HAP-1 (cell line): Measurements from ENCODE around the gene LENEP.

Source experiments
- DNase-seq, 2 experiments: peaks; one replicate each; pipeline ENCODE4 v3.0.0-alpha.2; 2016 to 2020; ENCODE audit warnings: low spot score in 2 of 2
- H3K27me3 ChIP-seq: fragments of 250-450 bp; sonication (Bioruptor Pico); 2 replicates; pipeline ENCODE4 v1.5.1; 2020; ENCODE audit warnings: low read depth, mild to moderate bottlenecking, moderate library complexity
- H3K36me3 ChIP-seq: fragments of 250-450 bp; sonication (Bioruptor Pico); replicated peaks from 2 replicates; pipeline ENCODE4 v1.5.1; 2020; ENCODE audit warnings: mild to moderate bottlenecking
- H3K4me1 ChIP-seq: fragments of 250-450 bp; sonication (Bioruptor Pico); 2 replicates; pipeline ENCODE4 v1.5.1; 2020; ENCODE audit warnings: mild to moderate bottlenecking
- H3K4me3 ChIP-seq: fragments of 250-450 bp; sonication (Bioruptor Pico); 2 replicates; pipeline ENCODE4 v1.5.1; 2020; ENCODE audit warnings: mild to moderate bottlenecking, moderate library complexity
- H3K9me3 ChIP-seq: fragments of 250-450 bp; sonication (Bioruptor Pico); 2 replicates; pipeline ENCODE4 v1.5.1; 2020; ENCODE audit warnings: mild to moderate bottlenecking, moderate library complexity
- in situ Hi-C: fragments of 300-500 bp; cut with MboI; formaldehyde crosslinking; loops from 3 replicates; pipeline ENCODE4 v1.14.3; 2020; ENCODE audit warnings: low sequenced_read_pairs, inconsistent platforms, mixed read lengths

LENEP gene

DNA sequence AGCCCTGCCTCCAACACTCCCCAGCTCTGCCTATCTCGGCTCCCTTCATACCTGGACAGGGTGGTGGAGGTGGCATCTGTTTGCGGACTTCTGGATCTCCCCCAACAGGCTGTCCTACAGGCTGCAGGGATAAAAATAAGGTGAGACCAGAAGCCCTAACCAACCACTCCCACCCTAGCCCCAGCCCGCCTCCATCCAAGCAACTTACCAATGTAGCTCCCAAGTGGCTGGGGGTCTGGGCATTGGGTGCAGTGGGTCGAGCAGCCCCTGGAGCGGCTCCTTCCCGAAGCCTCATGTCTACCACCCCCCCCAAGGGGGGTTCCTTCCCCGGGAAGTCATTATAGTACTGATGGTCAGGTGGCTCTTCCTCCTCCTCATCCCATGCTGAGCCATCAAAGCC lies 27.3 kb upstream of the LENEP start:
- in situ Hi-C loops: no loop called here
- H3K9me3 ChIP-seq: no peaks in the 10 kb centered on the region
- H3K4me3 ChIP-seq: no peak overlapping the region
- no peak for DNase-seq
- H3K4me1 ChIP-seq: peaks cover 11% of the 10 kb centered on the region
- H3K36me3 ChIP-seq: peaks cover 50% of the 10 kb centered on the region
- H3K27me3 ChIP-seq: no peaks in the 10 kb centered on the region

GRCh38 chr1:154967331-154967950 lies 25.9 kb upstream of the LENEP start:
- peaks cover 50% of the 10 kb centered on the region for H3K36me3 ChIP-seq
- H3K4me3 ChIP-seq: no peak overlapping the region
- no peaks in the 10 kb centered on the region for H3K27me3 ChIP-seq
- no peaks in the 10 kb centered on the region for H3K9me3 ChIP-seq
- peaks cover 19% of the 10 kb centered on the region for H3K4me1 ChIP-seq
- DNase-seq: no peak
- in situ Hi-C loops: no loop called here

DNA sequence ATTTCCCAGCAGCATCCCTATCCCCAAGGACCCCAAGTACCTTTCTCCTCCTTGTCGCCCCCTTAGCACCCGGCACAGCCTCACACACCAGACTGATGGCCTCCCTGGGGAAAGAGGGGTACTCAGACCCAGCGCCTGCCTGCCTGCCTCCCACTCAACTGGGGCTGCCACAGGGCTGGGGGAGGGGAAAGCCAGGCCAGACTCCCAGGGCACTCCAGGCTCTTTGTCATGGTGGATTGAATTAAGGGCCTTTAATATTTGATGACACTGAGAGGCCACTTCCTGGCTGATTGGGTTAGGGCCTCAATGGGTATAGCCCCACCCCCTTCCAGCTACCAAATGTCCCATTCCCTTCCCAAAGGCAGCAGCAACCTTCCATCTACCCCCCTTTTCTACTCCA lies 24.7 kb upstream of the LENEP start:
- no peak for DNase-seq
- in situ Hi-C loops: no loop called here
- no peaks in the 10 kb centered on the region for H3K27me3 ChIP-seq
- no peak overlapping the region for H3K4me3 ChIP-seq
- peaks cover 27% of the 10 kb centered on the region for H3K4me1 ChIP-seq
- H3K9me3 ChIP-seq: no peaks in the 10 kb centered on the region
- H3K36me3 ChIP-seq: peaks cover 42% of the 10 kb centered on the region

GRCh38 chr1:154969246-154969645 lies 24.1 kb upstream of the LENEP start:
- Histone ChIP-seq H3K36me3 (peaks cover 39% of the 10 kb centered on the region), H3K4me1 (peaks cover 27% of the 10 kb centered on the region)

GRCh38 chr1:154969860-154970452 lies 23.4 kb upstream of the LENEP start:
- Histone ChIP-seq H3K4me1 (peaks cover 27% of the 10 kb centered on the region), H3K4me3 (no peak overlapping the region; the same call in 1 of the 2 replicates), H3K36me3 (peaks cover 33% of the 10 kb centered on the region), H3K9me3 (no peaks in the 10 kb centered on the region), H3K27me3 (no peaks in the 10 kb centered on the region)
- DNase-seq: no peak
- in situ Hi-C loops: no loop called here

More at GRCh38 chr1:154969246-154969645, 24.1 kb upstream of the LENEP start:
- no peak for DNase-seq
- Histone ChIP-seq H3K9me3 (no peaks in the 10 kb centered on the region), H3K4me3 (no peak overlapping the region), H3K27me3 (no peaks in the 10 kb centered on the region)
- in situ Hi-C loops: no loop called here

GRCh38 chr1:154970631-154971340 lies 22.6 kb upstream of the LENEP start, which contains the start of gene SHC1:
TSS of gene SHC1 (minus strand) at chr1:154970747. CDS start at chr1:154970526, 221 bp downstream.
- DNase-seq: peak; percentile 71 to 93
- peaks cover 27% of the 10 kb centered on the region for H3K4me1 ChIP-seq

DNA sequence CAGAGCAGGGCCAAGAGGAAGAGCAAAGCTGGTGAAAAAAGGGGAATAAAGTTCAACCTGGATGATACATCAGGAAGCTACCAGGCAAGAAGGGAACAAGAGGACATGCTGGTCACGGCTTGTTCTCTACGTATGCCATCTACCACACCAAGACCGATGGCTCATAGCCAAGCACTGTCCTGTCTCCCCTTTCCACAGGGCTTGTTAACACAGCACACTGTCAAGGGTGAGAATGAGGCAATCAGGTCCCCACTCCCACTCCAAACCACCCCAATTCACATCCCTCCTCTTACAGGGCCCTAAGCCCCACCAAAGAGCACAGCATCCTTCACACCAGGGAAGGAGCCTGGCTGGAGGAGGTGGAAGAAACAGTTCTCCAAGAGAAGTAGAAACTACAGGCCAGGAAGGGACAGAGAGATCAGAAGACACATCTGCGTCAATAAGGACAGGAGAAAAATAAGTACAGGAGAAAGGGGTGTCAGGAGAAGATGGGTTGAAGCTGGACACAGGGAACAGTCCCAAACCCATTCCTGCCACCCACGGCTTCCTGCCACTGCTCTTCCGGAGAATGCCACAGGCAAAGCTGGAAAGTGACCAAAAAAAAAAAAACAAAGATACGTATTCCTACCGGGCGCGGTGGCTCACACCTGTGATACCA lies 21.9 kb upstream of the LENEP start:
- peaks cover 32% of the 10 kb centered on the region for H3K4me1 ChIP-seq
- H3K4me3 ChIP-seq: no peak overlapping the region
- in situ Hi-C loops: no loop called here
- H3K9me3 ChIP-seq: no peaks in the 10 kb centered on the region
- peaks cover 19% of the 10 kb centered on the region for H3K36me3 ChIP-seq
- DNase-seq: no peak
- no peaks in the 10 kb centered on the region for H3K27me3 ChIP-seq

More at GRCh38 chr1:154970631-154971340, 22.6 kb upstream of the LENEP start, which contains the start of gene SHC1:
- Histone ChIP-seq H3K27me3 (no peaks in the 10 kb centered on the region), H3K4me3 (peak within 1 kb of the TSS; percentile 9), H3K9me3 (no peaks in the 10 kb centered on the region), H3K36me3 (peaks cover 25% of the 10 kb centered on the region)
- in situ Hi-C loops: no loop called here

GRCh38 chr1:154972213-154972516 lies 21.2 kb upstream of the LENEP start:
- no peak for DNase-seq
- in situ Hi-C loops: no loop called here
- peaks cover 36% of the 10 kb centered on the region for H3K4me1 ChIP-seq

DNA sequence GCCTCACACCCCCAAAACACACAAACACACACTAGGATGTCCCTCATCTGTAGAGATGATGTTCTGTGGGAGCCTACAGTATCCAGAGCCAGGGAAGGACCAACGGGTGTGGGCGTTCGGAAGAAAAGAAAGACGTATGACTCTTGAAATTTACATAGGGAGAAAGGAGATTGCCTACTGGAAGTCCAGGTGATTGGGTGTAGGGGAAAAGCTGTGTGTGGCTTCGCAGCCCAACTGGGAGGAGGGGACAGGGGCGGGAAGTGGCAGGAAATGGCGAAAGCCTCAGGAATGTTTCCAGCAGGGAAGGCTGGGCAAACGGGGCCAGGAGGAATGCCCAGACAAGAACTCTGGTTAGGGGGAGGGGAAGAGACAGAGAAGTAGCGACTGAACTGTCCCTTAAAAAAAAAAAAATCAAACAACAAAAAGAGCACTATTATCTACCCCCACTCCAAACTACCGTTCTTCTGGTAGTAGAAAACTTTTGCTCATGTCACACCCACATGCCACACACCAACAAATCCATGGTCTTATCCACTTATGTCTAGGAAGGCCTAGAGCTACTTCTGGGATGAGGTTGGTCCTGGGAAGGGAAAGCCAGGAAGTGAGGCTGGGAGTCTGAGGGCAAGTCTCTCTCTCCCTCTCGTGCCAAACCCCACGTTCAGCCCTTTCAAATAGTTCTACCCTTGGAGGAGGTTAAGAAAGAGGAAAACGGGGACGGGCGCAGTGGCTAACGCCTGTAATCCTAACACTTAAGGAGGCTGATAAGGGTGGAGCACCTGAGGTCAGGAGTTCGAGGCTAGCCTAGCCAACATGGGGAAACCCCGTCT lies 20.7 kb upstream of the LENEP start:
- DNase-seq: peak; percentile 78 to 87
- peaks cover 36% of the 10 kb centered on the region for H3K4me1 ChIP-seq
- H3K27me3 ChIP-seq: no peaks in the 10 kb centered on the region
- peaks cover 12% of the 10 kb centered on the region for H3K36me3 ChIP-seq
- H3K4me3 ChIP-seq: peak overlapping the region; percentile 82
- no peaks in the 10 kb centered on the region for H3K9me3 ChIP-seq
- in situ Hi-C loops: no loop called here

More at GRCh38 chr1:154972213-154972516, 21.2 kb upstream of the LENEP start:
- H3K27me3 ChIP-seq: no peaks in the 10 kb centered on the region
- no peak overlapping the region for H3K4me3 ChIP-seq
- peaks cover 13% of the 10 kb centered on the region for H3K36me3 ChIP-seq
- no peaks in the 10 kb centered on the region for H3K9me3 ChIP-seq

DNA sequence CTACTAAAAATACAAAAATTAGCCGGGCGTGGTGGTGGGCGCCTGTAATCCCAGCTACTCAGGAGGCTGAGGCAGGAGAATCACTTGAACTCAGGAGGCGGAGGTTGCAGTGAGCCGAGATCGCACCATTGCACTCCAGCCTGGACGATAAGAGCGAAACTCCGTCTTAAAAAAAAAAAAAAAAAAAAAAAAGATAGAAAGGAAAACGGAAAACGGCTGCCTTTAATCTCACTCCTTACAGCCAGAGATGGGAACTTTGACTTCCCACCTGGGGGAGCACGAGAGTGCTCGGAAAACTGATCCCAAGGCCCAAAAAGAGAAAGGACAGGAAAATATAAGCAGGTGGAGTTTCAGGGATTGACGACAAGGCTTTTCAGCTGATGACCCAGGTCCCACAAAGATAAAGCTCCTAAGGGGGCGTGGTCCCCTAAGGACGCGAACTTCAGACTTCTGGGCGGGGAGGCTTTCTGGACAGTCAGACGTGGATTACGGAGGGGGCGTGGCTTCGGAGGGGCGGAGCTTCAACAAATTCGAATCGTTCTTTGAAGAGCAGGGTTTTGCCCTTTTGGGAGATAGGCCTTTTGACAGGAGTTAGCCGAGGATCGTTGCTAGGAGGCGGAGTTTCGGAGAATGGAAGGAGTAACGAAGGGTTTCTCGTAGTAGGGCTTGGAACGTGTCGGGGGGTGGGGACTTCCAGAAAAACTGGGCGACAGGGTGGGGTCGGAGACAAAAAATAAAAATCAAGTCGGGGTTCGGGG lies 19.9 kb upstream of the LENEP start:
- in situ Hi-C loops: no loop called here
- DNase-seq: peak; percentile 96 to 100
- Histone ChIP-seq H3K4me3 (peak overlapping the region; percentile 82), H3K36me3 (peaks cover 13% of the 10 kb centered on the region), H3K4me1 (peaks cover 36% of the 10 kb centered on the region), H3K27me3 (no peaks in the 10 kb centered on the region), H3K9me3 (no peaks in the 10 kb centered on the region)

DNA sequence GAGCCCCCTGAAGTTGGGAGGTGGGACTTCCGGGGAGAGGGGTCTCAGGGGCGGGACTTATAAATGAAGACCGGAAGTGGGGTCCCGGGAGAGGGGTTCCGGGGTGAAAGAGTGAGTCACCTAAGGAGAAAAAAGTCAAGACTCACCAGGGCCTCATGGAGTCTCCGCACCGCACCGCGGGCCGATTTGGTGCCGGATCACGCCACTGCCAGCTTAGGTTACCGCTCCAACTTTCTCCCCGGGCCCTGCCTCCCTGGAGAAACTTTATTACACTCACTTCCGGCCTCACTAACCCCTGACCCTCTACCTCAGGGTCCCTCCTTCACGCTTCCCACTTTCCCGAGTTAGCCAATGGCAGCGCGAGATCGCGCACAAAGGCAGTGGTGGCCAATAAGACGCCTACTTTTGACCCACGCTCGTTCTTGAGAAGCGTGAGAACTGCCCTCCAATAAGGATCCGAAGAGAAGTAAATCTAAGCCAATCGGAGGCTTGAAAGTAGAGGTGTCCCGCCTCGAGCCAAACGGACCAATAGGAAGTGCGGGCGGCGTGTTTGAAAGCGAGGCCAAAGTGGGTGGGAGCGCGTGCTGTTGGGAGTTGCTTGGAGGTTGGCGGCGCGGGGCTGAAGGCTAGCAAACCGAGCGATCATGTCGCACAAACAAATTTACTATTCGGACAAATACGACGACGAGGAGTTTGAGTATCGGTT lies 19.1 kb upstream of the LENEP start, which contains the start of gene CKS1B:
CKS1B (plus strand) TSS at position 580 of the 706 bp plus-strand sequence; CDS start at position 645, 65 bp downstream.
- H3K36me3 ChIP-seq: peaks cover 17% of the 10 kb centered on the region
- in situ Hi-C loops: no loop called here
- H3K4me1 ChIP-seq: peaks cover 36% of the 10 kb centered on the region

GRCh38 chr1:154974808-154975408 lies 18.5 kb upstream of the LENEP start:
- in situ Hi-C loops: no loop called here
- Histone ChIP-seq H3K4me3 (peak overlapping the region; percentile 82), H3K4me1 (peaks cover 36% of the 10 kb centered on the region)

More for the DNA sequence above, 19.1 kb upstream of the LENEP start, which contains the start of gene CKS1B:
- peak; percentile 97 to 100 for DNase-seq
- H3K9me3 ChIP-seq: no peaks in the 10 kb centered on the region
- H3K27me3 ChIP-seq: no peaks in the 10 kb centered on the region
- peak within 1 kb of the TSS; percentile 82 for H3K4me3 ChIP-seq

More at GRCh38 chr1:154974808-154975408, 18.5 kb upstream of the LENEP start:
- DNase-seq: peak; percentile 94 to 97
- no peaks in the 10 kb centered on the region for H3K27me3 ChIP-seq
- peaks cover 24% of the 10 kb centered on the region for H3K36me3 ChIP-seq
- H3K9me3 ChIP-seq: no peaks in the 10 kb centered on the region
